ENCODE results near the gene FNBP1.

GRCh38 chr9:129851821-129852220 lies 191.2 kb downstream of the FNBP1 start:
- no peak for TF ChIP-seq CTCF (IDR thresholded peaks at IDR 0.05; ENCODE audit: low read depth, low read length, poor library complexity, severe bottlenecking)
- no peak for TF ChIP-seq EZH2phosphoT487 (IDR thresholded peaks at IDR 0.05; ENCODE audit: borderline replicate concordance, low read length)

Data from DOHH2 (cell line).